HCT116 (cell line): ENCODE results near the gene HAUS8. TPM values are rescaled to one million over a fixed set of nuclear protein-coding genes. Genes with fewer than 3 reads are reported as not detected.

ENCODE experiments used
- ATAC-seq: fragments of 200-7000 bp; cut with Tn5 transposase; 2 replicates; pipeline ENCODE4 v1.9.1; 2020; ENCODE audit warnings: mild to moderate bottlenecking, moderate library complexity
- BruUV-seq: library from RNA; stranded (reverse); fragments of 400-500 nt; replicated peaks from 2 replicates; lab custom pipeline; 2021; lab: Mats Ljungman, UMichigan
- CTCF ChIA-PET: fragments of 300-600 bp; sonication (Branson Sonifier 250); formaldehyde crosslinking; loops from one replicate; lab custom pipeline; 2021; ENCODE audit warnings: antibody characterized with exemption; lab: Charles Lee
- POLR2A ChIA-PET: fragments of 300-600, 350-600 bp; sonication (Branson Sonifier 250); formaldehyde crosslinking; loops from one replicate; lab custom pipeline; 2021; ENCODE audit warnings: antibody characterized with exemption; lab: Charles Lee
- RAD21 ChIA-PET, 2 experiments: fragments of 300-600 bp; sonication (Branson Sonifier 250); formaldehyde crosslinking; loops; one replicate each; lab custom pipeline; 2023; ENCODE audit warnings: low total read pairs in 2 of 2; ENCODE audit not compliant: uncharacterized antibody in 2 of 2, unreplicated experiment in 2 of 2, low non-redundant PET in 1 of 2; lab: Charles Lee
- DNase-seq: peaks from one replicate; pipeline ENCODE4 v3.0.0-alpha.2; 2010; ENCODE audit warnings: low read depth, low spot score
- H2AFZ ChIP-seq: fragments of 200-600 bp; shearing (Covaris generic), sonication (generic); 2 replicates; pipeline ENCODE4 v1.6.1; 2017; ENCODE audit warnings: low read depth, mixed run types, mixed read lengths, antibody characterized with exemption, low read length; ENCODE audit not compliant: poor library complexity, severe bottlenecking
- H3K27ac ChIP-seq: 2 replicates; pipeline ENCODE4 v1.5.1; 2012; ENCODE audit warnings: low read depth, low read length
- H3K27me3 ChIP-seq: fragments of 200-600 bp; sonication (generic); 2 replicates; pipeline ENCODE4 v1.6.1; 2016; ENCODE audit warnings: mixed run types, low read length, mixed read lengths; ENCODE audit not compliant: insufficient read depth
- H3K36me3 ChIP-seq, 2 experiments: fragments of 200-500 bp in 1 of 2; fragments of 200-600 bp in 1 of 2; sonication (Bioruptor generic) in 1 of 2; sonication (generic) in 1 of 2; 2 replicates each; pipeline versions ENCODE4 v1.5.1 to v1.6.1; 2014 to 2016; ENCODE audit warnings: low read length in 2 of 2, inconsistent platforms in 1 of 2, mixed read lengths in 1 of 2, mixed run types in 1 of 2; ENCODE audit not compliant: insufficient read depth in 2 of 2, control insufficient read depth in 1 of 2
- H3K4me1 ChIP-seq, 2 experiments: fragments of 200-600 bp in 1 of 2; sonication (generic) in 1 of 2; 2 replicates each; pipeline versions ENCODE4 v1.5.1 to v1.6.1; 2012 to 2017; ENCODE audit warnings: low read length in 2 of 2, inconsistent platforms in 1 of 2, mild to moderate bottlenecking in 1 of 2, mixed read lengths in 1 of 2, mixed run types in 1 of 2, moderate library complexity in 1 of 2; ENCODE audit not compliant: insufficient read depth in 2 of 2, control insufficient read depth in 1 of 2
- H3K4me2 ChIP-seq: fragments of 200-600 bp; sonication (generic); 2 replicates; pipeline ENCODE4 v1.6.1; 2017; ENCODE audit warnings: mixed run types, low read length, mixed read lengths
- H3K4me3 ChIP-seq, 2 experiments: fragments of 200-600 bp in 1 of 2; sonication (generic) in 1 of 2; replicated peaks in 1 of 2; 2 replicates each; pipeline ENCODE4 v1.5.1; 2011 to 2016; ENCODE audit warnings: low read length in 2 of 2, control low read depth in 1 of 2, low read depth in 1 of 2, mild to moderate bottlenecking in 1 of 2, mixed read lengths in 1 of 2, mixed run types in 1 of 2
- H3K79me2 ChIP-seq: fragments of 200-600 bp; sonication (generic); 2 replicates; pipeline ENCODE4 v1.6.1; 2017; ENCODE audit warnings: mild to moderate bottlenecking, mixed run types, low read length, moderate library complexity, mixed read lengths; ENCODE audit not compliant: insufficient read depth
- H3K9ac ChIP-seq: fragments of 200-600 bp; sonication (generic); 2 replicates; pipeline ENCODE4 v1.6.1; 2016; ENCODE audit warnings: low read length, mixed read lengths
- H3K9me2 ChIP-seq: fragments of 200-600 bp; sonication (generic), shearing (Covaris generic); 2 replicates; pipeline ENCODE4 v1.6.1; 2017; ENCODE audit warnings: mixed run types, mild to moderate bottlenecking, moderate library complexity; ENCODE audit not compliant: insufficient read depth
- H3K9me3 ChIP-seq, 2 experiments: fragments of 200-500 bp in 1 of 2; fragments of 200-600 bp in 1 of 2; sonication (Bioruptor generic) in 1 of 2; sonication (generic) in 1 of 2; 2 replicates each; pipeline ENCODE4 v1.6.1; 2014 to 2017; ENCODE audit warnings: low read length in 2 of 2, mixed read lengths in 2 of 2, inconsistent platforms in 1 of 2, low read depth in 1 of 2, mild to moderate bottlenecking in 1 of 2, mixed run types in 1 of 2, moderate library complexity in 1 of 2; ENCODE audit not compliant: control insufficient read depth in 1 of 2, insufficient read depth in 1 of 2
- H4K20me1 ChIP-seq: fragments of 200-600 bp; sonication (generic), shearing (Covaris generic); 2 replicates; pipeline ENCODE4 v1.6.1; 2017; ENCODE audit warnings: mixed run types, mild to moderate bottlenecking, moderate library complexity; ENCODE audit not compliant: insufficient read depth
- CBX3 ChIP-seq: IDR thresholded peaks from 2 replicates; pipeline ENCODE4 v1.6.1; 2012; ENCODE audit warnings: low read depth
- EGR1 ChIP-seq: IDR thresholded peaks from 2 replicates; pipeline ENCODE4 v1.6.1; 2012; ENCODE audit warnings: low read depth
- ELF1 ChIP-seq: IDR thresholded peaks from 2 replicates; pipeline ENCODE4 v1.6.1; 2012; ENCODE audit warnings: low read depth, borderline replicate concordance
- POLR2AphosphoS5 ChIP-seq: IDR thresholded peaks from 2 replicates; pipeline ENCODE4 v1.6.1; 2011; ENCODE audit warnings: mild to moderate bottlenecking, low read depth, low read length, moderate library complexity
- RAD21 ChIP-seq: IDR thresholded peaks from 2 replicates; pipeline ENCODE4 v1.6.1; 2012; ENCODE audit warnings: low read depth, mild to moderate bottlenecking
- SP1 ChIP-seq: IDR thresholded peaks from 2 replicates; pipeline ENCODE4 v1.6.1; 2012; ENCODE audit warnings: low read depth
- TCF7L2 ChIP-seq: IDR thresholded peaks from 2 replicates; pipeline ENCODE4 v1.7.0; 2011; ENCODE audit warnings: borderline replicate concordance, inconsistent platforms; ENCODE audit not compliant: insufficient read depth, insufficient read length; ENCODE audit errors: extremely low read depth
- YY1 ChIP-seq: IDR thresholded peaks from 2 replicates; pipeline ENCODE4 v1.6.1; 2011; ENCODE audit warnings: low read length, low read depth, moderate library complexity, mild to moderate bottlenecking; ENCODE audit not compliant: insufficient replicate concordance; ENCODE audit errors: extremely low read depth
- ZFX ChIP-seq: fragments of 450-650 bp; IDR thresholded peaks from 2 replicates; pipeline ENCODE4 v1.6.1; 2017
- intact Hi-C: fragments of 100-400 bp; cut with micrococcal nuclease; formaldehyde crosslinking; loops from 2 replicates; pipeline ENCODE4 v1.10.0; 2022
- total RNA-seq: library from RNA; stranded (reverse); gene quantifications from one replicate; pipeline ENCODE4 v1.2.1, GENCODE V29; 2021; ENCODE audit not compliant: unreplicated experiment
- TF ChIP-seq, protein P1 (sequence below): IDR thresholded peaks from 2 replicates; pipeline ENCODE4 v1.6.1; 2012
- TF ChIP-seq, protein P2 (sequence below): IDR thresholded peaks from 2 replicates; pipeline ENCODE4 v1.6.1; 2012

The HAUS8 gene
- total RNA-seq, 1 experiment from 2014 or later: 23.6 TPM

DNA sequence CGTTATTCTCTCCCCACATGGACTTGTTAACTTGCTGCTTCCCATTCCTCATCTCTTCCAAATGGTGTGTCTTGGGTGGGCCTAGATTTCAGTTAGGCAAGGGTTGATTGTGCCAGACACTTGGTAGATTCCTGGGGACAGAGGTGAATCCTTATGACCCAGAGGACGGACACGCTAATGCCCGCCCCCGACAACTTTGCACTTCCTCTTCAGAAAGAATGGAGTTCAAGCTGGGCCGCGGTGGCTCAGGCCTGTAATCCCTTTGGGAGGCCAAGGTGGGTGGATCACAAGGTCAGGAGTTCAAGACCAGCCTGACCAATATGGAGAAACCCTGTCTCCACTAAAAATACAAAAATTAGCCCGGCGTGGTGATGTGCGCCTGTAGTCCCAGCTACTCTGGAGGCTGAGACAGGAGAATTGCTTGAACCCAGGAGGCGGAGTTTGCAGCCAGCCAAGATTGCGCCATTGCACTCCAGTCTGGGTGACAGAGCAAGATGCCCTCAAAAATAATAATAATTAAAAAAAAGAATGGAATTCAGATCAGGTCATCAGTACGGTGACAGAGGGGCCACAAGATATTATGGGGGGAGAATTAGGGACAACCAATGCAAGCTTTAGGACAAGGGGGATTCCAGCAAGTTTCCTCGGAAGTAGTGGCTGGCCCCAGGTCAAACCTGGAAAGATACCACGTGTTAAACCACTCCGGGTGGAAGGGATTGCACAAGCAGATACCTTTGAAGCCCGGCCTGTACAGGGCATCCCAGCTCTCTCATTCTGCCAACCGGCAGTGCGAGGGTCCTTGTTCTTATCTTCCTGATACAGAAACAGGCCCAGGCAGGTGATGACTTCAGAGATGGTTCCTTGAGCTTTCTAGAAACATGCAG lies 3.0 kb upstream of the HAUS8 start:
- intact Hi-C loops: loop anchor here (5.0 kb wide), 1 partner anchor 149 kb away; the partner anchor contains the start of gene OCEL1
- ATAC-seq (no peak), DNase-seq (no peak)
- RAD21 ChIA-PET: no interaction called here
- H3K9ac ChIP-seq: peak overlapping the region; percentile 51; the same call in 1 of the 2 replicates
- CTCF ChIA-PET: no interaction called here
- no TSS peak for BruUV-seq
- no peaks in the 10 kb centered on the region for H3K9me2 ChIP-seq
- H3K4me3 ChIP-seq: no peak overlapping the region
- H3K36me3 ChIP-seq: no peaks in the 10 kb centered on the region; a peak in 1 of 4 replicates
- POLR2A ChIA-PET: no interaction called here
- no peaks in the 10 kb centered on the region for H4K20me1 ChIP-seq
- H3K27me3 ChIP-seq: no peaks in the 10 kb centered on the region
- no peak overlapping the region for H3K27ac ChIP-seq
- no peaks in the 10 kb centered on the region for H3K9me3 ChIP-seq
- H3K4me1 ChIP-seq: peaks cover 18 to 48% of the 10 kb centered on the region in 2 experiments
- no peak for TF ChIP-seq RAD21
- no peak for TF ChIP-seq SP1
- TF ChIP-seq, all 23 proteins: peak for 0
- Histone ChIP-seq H3K79me2 (peaks cover 95% of the 10 kb centered on the region), H3K4me2 (peak overlapping the region; percentile 68), H2AFZ (no peak overlapping the region)

DNA sequence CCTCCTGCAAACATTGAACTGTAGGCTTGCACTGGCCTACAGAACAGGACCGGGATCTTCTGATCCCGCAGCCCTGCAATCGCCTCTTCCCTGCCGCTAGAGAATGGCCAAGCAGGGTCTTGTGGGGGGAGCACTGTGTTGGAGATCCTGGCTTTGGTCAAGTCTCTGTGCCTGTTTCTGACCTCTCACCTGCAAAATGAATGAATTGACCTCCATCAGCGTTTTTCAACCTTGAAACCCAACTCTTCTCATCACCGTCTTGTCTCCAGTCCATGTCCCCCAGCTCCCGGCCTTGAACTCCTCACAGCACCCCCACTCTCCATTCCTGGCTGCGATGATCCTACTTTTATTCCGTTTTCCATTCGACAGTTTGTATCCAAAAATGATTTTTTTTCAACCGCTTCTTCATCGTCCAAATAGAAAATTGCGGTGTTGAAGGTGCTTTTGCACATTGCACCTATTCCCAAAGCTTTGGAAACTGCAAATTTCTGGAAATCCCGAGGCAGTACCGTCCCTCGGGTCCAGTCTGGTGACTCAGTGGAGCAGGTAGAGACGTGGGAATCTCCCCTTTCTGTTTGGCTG lies 2.3 kb upstream of the HAUS8 start:
- Histone ChIP-seq H3K36me3 (peaks cover 0 to 2% of the 10 kb centered on the region in 2 experiments; a peak in 1 of 4 replicates), H3K9ac (no peak overlapping the region), H3K27ac (no peak overlapping the region), H3K9me3 (no peaks in the 10 kb centered on the region), H3K9me2 (no peaks in the 10 kb centered on the region), H3K4me1 (peaks cover 18 to 48% of the 10 kb centered on the region in 2 experiments), H3K27me3 (no peaks in the 10 kb centered on the region), H2AFZ (no peak overlapping the region), H3K79me2 (peaks cover 95% of the 10 kb centered on the region), H4K20me1 (no peaks in the 10 kb centered on the region), H3K4me2 (peak overlapping the region; percentile 87; the same call in 1 of the 2 replicates), H3K4me3 (no peak overlapping the region)
- no peak for TF ChIP-seq EGR1
- no peak for TF ChIP-seq ZFX
- TF ChIP-seq POLR2AphosphoS5: no peak
- TF ChIP-seq, protein P1, sequence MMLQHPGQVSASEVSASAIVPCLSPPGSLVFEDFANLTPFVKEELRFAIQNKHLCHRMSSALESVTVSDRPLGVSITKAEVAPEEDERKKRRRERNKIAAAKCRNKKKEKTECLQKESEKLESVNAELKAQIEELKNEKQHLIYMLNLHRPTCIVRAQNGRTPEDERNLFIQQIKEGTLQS: no peak
- no peak for TF ChIP-seq ELF1
- no peak for TF ChIP-seq CBX3
- no peak for TF ChIP-seq YY1
- TF ChIP-seq TCF7L2: no peak
- TF ChIP-seq, protein P2, sequence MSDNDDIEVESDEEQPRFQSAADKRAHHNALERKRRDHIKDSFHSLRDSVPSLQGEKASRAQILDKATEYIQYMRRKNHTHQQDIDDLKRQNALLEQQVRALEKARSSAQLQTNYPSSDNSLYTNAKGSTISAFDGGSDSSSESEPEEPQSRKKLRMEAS: no peak
- TF ChIP-seq SP1: no peak
- ATAC-seq: no peak
- intact Hi-C loops: loop anchor here (5.0 kb wide), 1 partner anchor 150 kb away; the partner anchor contains the start of gene OCEL1
- CTCF ChIA-PET: no interaction called here
- no TSS peak for BruUV-seq
- no peak for DNase-seq
- POLR2A ChIA-PET: no interaction called here
- RAD21 ChIA-PET: no interaction called here
